K562 (cell line): ENCODE data around the gene CCN5. TPM values are rescaled to one million over a fixed set of nuclear protein-coding genes. Genes with fewer than 3 reads are reported as not detected.

ENCODE experiments used
- CEBPG ChIP-seq, 3 experiments: fragments of 200-800 bp in 1 of 3; sonication (Bioruptor generic) in 1 of 3; sonication (generic) in 1 of 3; formaldehyde crosslinking in 1 of 3; IDR thresholded peaks in 2 of 3; conservative IDR thresholded peaks in 1 of 3; 2 replicates each; pipeline versions ENCODE4 v1.6.1 to v1.8.0; 2016 to 2022; ENCODE audit warnings: missing compliant biosample characterization in 2 of 3, missing genetic modification characterization in 2 of 3, mild to moderate bottlenecking in 1 of 3, missing genetic modification reagents in 1 of 3
- DACH1 ChIP-seq: fragments of 450-650 bp; IDR thresholded peaks from 2 replicates; pipeline ENCODE4 v1.6.1; 2018; ENCODE audit not compliant: partially characterized antibody
- ELF1 ChIP-seq: fragments of 200-800 bp; sonication (Bioruptor generic); IDR thresholded peaks from 2 replicates; pipeline ENCODE4 v1.6.1; 2016; ENCODE audit warnings: missing genetic modification characterization, missing compliant biosample characterization
- GABPB1 ChIP-seq: sonication (generic); formaldehyde crosslinking; IDR thresholded peaks from 2 replicates; pipeline ENCODE4 v1.8.0; 2022; ENCODE audit warnings: mild to moderate bottlenecking, missing genetic modification reagents
- HCFC1 ChIP-seq: IDR thresholded peaks from 2 replicates; pipeline ENCODE4 v1.6.1; 2012; ENCODE audit warnings: low read depth, low read length, improper control_type of control experiment
- PHB2 ChIP-seq: fragments of 450-650 bp; IDR thresholded peaks from 2 replicates; pipeline ENCODE4 v1.6.1; 2017; ENCODE audit warnings: low read depth
- RBM25 ChIP-seq: fragments of 200-400 bp; formaldehyde crosslinking; IDR thresholded peaks from 2 replicates; pipeline ENCODE4 v1.6.1; 2018; ENCODE audit warnings: low read length, low read depth, moderate library complexity; ENCODE audit not compliant: severe bottlenecking
- SLC30A9 ChIP-seq: fragments of 250-450 bp; sonication (Bioruptor Pico); IDR thresholded peaks from 2 replicates; pipeline ENCODE4 v1.8.0; 2022; ENCODE audit warnings: mild to moderate bottlenecking, moderate library complexity
- STAG1 ChIP-seq: sonication (generic); formaldehyde crosslinking; IDR thresholded peaks from 2 replicates; pipeline ENCODE4 v1.5.0; 2020; ENCODE audit warnings: missing genetic modification reagents, borderline replicate concordance
- YY1 ChIP-seq, 3 experiments: IDR thresholded peaks; 2 replicates each; pipeline ENCODE4 v1.6.1; 2011; ENCODE audit warnings: low read length in 2 of 3, mild to moderate bottlenecking in 2 of 3, moderate library complexity in 2 of 3, borderline replicate concordance in 1 of 3, control low read depth in 1 of 3, low read depth in 1 of 3; ENCODE audit not compliant: insufficient read depth in 3 of 3, insufficient replicate concordance in 2 of 3, control insufficient read depth in 1 of 3, insufficient read length in 1 of 3; ENCODE audit errors: extremely low read depth in 1 of 3
- polyA plus RNA-seq, 8 experiments: library from polyadenylated mRNA; depleted of rRNA in 4 of 8; stranded (reverse) in 5 of 8; unstranded in 3 of 8; fragments of >200 nt; fragmentation: Nextera tagmentation in 2 of 8; fragmentation: Illumina TruSeq in 1 of 8; extraction: Ambion mirVana in 2 of 8; extraction: Trizol in 1 of 8; gene quantifications; 2 replicates each; pipeline versions ENCODE4 v1.2.1 to v1.2.3, GENCODE V29; 2011 to 2014; ENCODE audit warnings: inconsistent platforms in 1 of 8, missing spikeins in 1 of 8
- total RNA-seq, 7 experiments: library from RNA; depleted of rRNA in 6 of 7; stranded (reverse); fragments of >200 nt in 6 of 7; fragmentation: Illumina TruSeq in 2 of 7; extraction: Trizol in 2 of 7; gene quantifications; 2 replicates each; pipeline versions ENCODE4 v1.2.1 to v1.2.3, GENCODE V29; 2011 to 2021; ENCODE audit warnings: low replicate concordance in 1 of 7
- TF ChIP-seq, protein P1 (sequence below), 3 experiments: IDR thresholded peaks in 2 of 3; conservative IDR thresholded peaks in 1 of 3; 2 replicates each; pipeline ENCODE4 v1.5.1; 2011 to 2012; ENCODE audit warnings: low read length in 3 of 3, mild to moderate bottlenecking in 3 of 3, control low read depth in 2 of 3, improper control_type of control experiment in 1 of 3, inconsistent platforms in 1 of 3, low read depth in 1 of 3, mixed read lengths in 1 of 3, moderate library complexity in 1 of 3; ENCODE audit not compliant: insufficient read depth in 2 of 3
- TF ChIP-seq, protein P2 (sequence below): IDR thresholded peaks from 2 replicates; pipeline ENCODE4 v1.6.1; 2014; ENCODE audit warnings: antibody characterized with exemption
- TF ChIP-seq, protein P3 (sequence below), 2 experiments: fragments of 450-650 bp; formaldehyde crosslinking in 1 of 2; IDR thresholded peaks; 2 replicates each; pipeline versions ENCODE4 v1.4.0 to v1.6.1; 2014 to 2020; ENCODE audit warnings: mild to moderate bottlenecking in 2 of 2, borderline replicate concordance in 1 of 2, low read depth in 1 of 2

Gene CCN5
- total and polyA plus RNA-seq, 9 of the 15 experiments (the other 6 are each of a cell fraction or from before 2014, with no cell fraction given) = not detected

DNA sequence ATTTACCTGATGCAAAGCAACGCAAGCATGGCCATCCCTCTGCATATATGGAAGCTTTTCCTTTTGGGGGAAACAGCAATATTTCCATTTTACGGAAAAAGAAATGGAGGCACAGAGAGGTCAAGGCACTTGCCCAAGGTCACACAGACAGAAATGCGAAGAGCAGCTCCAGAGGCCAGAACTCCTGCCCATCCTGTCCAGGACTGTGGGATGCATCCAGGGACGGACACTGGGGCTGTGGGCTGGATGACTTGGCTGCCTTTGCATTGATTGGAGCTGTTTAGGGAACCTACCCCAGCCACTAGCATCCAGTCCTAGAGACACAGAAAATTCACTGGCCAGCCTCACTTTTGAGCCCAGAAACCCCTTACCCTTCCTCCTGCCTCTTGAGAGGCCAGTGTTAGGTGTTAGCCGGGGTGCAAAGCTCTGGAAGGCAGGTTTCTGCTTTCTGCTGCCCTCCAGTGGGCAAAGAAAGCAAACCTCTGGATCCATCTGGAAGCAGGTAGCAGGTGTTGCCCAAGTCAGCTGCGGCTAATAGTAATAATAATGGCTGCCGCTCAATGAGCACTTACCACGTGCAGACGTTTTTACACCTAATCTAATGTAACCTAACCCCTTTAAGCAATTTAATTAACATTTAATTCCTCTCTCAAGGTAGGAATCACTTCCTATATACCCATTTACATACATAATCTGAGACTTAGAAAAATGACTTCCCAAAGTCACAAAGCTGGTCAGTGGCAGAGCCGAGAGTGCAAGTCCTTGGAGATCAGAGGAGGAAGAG, 31.7 kb upstream of the CCN5 start (continued):
- TF ChIP-seq, protein P1, sequence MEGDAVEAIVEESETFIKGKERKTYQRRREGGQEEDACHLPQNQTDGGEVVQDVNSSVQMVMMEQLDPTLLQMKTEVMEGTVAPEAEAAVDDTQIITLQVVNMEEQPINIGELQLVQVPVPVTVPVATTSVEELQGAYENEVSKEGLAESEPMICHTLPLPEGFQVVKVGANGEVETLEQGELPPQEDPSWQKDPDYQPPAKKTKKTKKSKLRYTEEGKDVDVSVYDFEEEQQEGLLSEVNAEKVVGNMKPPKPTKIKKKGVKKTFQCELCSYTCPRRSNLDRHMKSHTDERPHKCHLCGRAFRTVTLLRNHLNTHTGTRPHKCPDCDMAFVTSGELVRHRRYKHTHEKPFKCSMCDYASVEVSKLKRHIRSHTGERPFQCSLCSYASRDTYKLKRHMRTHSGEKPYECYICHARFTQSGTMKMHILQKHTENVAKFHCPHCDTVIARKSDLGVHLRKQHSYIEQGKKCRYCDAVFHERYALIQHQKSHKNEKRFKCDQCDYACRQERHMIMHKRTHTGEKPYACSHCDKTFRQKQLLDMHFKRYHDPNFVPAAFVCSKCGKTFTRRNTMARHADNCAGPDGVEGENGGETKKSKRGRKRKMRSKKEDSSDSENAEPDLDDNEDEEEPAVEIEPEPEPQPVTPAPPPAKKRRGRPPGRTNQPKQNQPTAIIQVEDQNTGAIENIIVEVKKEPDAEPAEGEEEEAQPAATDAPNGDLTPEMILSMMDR (IDR thresholded peaks at IDR 0.05 in 2 of 3, conservative IDR thresholded peaks at IDR 0.05 in 1 of 3; ENCODE audit: insufficient read depth in 2 of 3, low read depth in 1 of 3, low read length in 3 of 3) = peak; percentile 75 to 77 (median 76)
- TF ChIP-seq RBM25 (peak; percentile 38), HCFC1 (no peak), ELF1 (tag) (peak; percentile 17; the same call in 1 of the 2 replicates), YY1 (IDR thresholded peaks at IDR 0.05; ENCODE audit: borderline replicate concordance in 1 of 3, control insufficient read depth in 1 of 3, extremely low read depth in 1 of 3, insufficient read depth in 3 of 3, insufficient read length in 1 of 3, insufficient replicate concordance in 2 of 3, low read depth in 1 of 3, low read length in 2 of 3) (peak in 2 of 3 experiments; percentile 27 to 36), CEBPG (CRISPR knock-in tag; IDR thresholded peaks at IDR 0.05) (no peak), CEBPG (tag; conservative IDR thresholded peaks at IDR 0.05 in 1 of 2, IDR thresholded peaks at IDR 0.05 in 1 of 2) (peak; percentile 19 to 51; a peak in 2 of 4 replicates), DACH1 (peak; percentile 82), GABPB1 (CRISPR knock-in tag) (no peak; the same call in 1 of the 2 replicates), PHB2 (no peak), SLC30A9 (no peak), STAG1 (CRISPR knock-in tag) (peak; percentile 6; the same call in 1 of the 2 replicates)
- TF ChIP-seq, protein P2, sequence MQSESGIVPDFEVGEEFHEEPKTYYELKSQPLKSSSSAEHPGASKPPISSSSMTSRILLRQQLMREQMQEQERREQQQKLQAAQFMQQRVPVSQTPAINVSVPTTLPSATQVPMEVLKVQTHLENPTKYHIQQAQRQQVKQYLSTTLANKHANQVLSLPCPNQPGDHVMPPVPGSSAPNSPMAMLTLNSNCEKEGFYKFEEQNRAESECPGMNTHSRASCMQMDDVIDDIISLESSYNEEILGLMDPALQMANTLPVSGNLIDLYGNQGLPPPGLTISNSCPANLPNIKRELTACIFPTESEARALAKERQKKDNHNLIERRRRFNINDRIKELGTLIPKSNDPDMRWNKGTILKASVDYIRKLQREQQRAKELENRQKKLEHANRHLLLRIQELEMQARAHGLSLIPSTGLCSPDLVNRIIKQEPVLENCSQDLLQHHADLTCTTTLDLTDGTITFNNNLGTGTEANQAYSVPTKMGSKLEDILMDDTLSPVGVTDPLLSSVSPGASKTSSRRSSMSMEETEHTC = no peak
- TF ChIP-seq, protein P3, sequence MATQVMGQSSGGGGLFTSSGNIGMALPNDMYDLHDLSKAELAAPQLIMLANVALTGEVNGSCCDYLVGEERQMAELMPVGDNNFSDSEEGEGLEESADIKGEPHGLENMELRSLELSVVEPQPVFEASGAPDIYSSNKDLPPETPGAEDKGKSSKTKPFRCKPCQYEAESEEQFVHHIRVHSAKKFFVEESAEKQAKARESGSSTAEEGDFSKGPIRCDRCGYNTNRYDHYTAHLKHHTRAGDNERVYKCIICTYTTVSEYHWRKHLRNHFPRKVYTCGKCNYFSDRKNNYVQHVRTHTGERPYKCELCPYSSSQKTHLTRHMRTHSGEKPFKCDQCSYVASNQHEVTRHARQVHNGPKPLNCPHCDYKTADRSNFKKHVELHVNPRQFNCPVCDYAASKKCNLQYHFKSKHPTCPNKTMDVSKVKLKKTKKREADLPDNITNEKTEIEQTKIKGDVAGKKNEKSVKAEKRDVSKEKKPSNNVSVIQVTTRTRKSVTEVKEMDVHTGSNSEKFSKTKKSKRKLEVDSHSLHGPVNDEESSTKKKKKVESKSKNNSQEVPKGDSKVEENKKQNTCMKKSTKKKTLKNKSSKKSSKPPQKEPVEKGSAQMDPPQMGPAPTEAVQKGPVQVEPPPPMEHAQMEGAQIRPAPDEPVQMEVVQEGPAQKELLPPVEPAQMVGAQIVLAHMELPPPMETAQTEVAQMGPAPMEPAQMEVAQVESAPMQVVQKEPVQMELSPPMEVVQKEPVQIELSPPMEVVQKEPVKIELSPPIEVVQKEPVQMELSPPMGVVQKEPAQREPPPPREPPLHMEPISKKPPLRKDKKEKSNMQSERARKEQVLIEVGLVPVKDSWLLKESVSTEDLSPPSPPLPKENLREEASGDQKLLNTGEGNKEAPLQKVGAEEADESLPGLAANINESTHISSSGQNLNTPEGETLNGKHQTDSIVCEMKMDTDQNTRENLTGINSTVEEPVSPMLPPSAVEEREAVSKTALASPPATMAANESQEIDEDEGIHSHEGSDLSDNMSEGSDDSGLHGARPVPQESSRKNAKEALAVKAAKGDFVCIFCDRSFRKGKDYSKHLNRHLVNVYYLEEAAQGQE (IDR thresholded peaks at IDR 0.05; ENCODE audit: borderline replicate concordance) = peak; percentile 58; the same call in 1 of the 2 replicates
- TF ChIP-seq, protein P3 (CRISPR knock-in tag; IDR thresholded peaks at IDR 0.05; ENCODE audit: low read depth) = no peak
- TF ChIP-seq, all 486 proteins: peak for 14
